Measurements from ENCODE around the gene ROR1. TPM values are rescaled to one million over a fixed set of nuclear protein-coding genes. Genes with fewer than 3 reads are reported as not detected.
"Not testable (repeated sequence)": the region's sequence is repeated elsewhere in the genome, so short reads cannot be mapped to it uniquely, and the experiment has no call there.

The ROR1 gene
- polyA plus RNA-seq, 3 donors, result 22.6 to 31.2 (median 28.9) TPM

DNA sequence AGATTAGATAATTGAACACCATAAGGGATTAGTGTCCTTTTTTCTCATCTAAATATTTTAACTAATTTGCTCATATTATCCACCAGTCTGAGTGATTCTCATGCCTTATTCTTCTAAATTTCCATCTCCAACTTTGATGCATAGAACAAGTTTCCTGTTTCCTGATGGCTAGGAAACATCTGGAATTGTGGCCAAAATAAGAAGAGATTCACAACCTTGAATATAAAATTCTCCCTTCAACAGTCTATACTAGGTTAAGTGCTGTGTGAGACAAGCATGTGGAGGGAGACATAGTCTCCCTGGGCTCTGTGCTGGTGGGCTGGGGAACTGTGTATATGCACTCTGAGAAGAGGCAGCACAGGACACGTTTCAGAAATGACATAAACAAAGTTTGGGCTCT lies 21.6 kb upstream of the ROR1 start:
- no peak for DNase-seq

DNA sequence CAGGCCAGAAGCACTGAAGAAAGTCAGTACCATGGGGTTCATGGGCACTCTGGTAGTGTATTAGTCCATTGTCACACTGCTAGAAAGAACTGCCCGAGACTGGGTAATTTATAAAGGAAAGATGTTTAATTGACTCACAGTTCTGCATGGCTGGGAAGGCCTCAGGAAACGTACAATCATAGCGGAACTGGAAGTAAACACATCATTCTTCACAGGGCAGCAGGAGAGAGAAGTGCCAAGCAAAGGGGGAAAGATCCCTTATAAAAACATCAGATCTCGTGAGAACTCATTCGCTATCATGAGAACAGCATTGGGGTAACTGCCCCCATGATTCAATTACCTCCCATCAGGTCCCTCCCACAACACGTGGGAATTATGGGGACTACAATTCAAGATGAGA lies 20.2 kb upstream of the ROR1 start:
- DNase-seq, result no peak

DNA sequence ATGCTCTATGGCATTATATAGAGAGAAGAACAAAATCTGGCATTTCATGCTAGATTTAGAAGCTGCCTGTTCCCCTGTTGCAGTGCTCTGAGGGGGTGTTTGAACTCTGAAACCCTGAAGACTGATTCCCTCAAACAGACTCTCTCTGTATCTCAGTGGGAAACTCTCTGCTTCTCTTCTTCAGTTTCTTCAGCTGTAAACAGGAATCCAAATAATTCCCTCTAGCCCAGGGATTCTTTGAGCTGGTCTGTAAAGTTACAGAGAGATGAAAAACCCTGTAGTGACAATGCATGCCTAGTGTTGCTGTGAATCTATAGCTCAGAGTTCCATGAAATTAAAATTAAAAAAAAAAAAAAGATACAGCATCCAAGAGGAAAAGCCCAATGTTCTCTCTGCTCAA lies 17.0 kb upstream of the ROR1 start:
- no peak for DNase-seq

DNA sequence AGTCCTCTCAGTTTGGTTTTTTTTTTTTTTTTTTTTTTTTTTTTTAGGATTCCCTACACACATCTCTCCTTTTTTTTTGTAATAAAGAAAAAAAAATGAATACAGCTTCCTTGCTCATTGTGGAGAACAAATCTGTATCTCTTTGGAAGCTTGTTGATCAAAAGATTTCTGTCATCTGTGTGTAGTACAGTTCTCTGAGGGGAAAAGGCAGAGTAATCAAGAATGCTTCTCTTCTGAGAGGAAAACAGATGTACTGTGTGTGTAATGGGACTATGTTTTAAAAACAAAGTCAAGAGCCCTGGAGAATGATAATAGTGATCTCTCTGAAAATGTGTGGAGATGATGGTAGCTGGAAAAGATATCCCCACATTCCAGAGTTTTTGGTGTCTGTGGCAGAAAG lies 16.5 kb upstream of the ROR1 start:
- no peak for DNase-seq

DNA sequence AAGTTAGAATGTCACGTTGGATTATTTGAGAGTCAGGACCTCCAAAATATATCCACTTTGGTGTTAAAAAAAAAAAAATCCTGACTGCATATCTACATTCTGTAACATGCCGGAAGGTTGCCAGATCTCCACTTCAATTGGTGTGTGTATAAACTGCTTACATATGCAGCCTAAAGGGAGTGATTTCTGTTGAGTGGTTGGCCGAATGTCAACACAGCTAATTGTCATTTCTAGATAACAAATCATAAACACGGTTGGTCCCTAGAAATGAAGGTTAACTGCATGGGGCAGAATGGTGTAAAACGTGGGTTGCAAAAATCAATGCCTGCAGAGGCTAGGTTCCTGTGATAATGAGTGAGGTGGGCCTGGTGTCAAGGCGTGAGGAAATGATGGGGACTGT lies 15.0 kb upstream of the ROR1 start:
- no peak for DNase-seq

DNA sequence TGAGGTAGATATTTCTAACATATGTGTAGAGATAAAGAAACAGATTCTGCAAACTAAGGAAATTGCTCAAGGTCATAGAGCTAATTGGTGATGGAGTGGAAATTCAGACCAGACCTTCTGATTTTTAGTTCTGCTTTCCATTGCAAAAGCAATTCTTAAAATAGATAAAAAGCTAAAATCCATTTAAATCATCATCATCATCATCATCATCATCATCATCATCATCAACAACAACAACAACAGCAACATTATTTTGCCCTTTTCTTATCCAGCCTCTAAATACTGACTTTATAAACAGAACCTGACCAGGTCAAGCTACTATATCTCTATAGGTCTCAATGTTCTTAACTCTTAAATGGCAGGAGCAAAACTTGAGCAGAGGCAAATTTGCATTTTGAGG lies 14.0 kb upstream of the ROR1 start:
- no peak for DNase-seq

DNA sequence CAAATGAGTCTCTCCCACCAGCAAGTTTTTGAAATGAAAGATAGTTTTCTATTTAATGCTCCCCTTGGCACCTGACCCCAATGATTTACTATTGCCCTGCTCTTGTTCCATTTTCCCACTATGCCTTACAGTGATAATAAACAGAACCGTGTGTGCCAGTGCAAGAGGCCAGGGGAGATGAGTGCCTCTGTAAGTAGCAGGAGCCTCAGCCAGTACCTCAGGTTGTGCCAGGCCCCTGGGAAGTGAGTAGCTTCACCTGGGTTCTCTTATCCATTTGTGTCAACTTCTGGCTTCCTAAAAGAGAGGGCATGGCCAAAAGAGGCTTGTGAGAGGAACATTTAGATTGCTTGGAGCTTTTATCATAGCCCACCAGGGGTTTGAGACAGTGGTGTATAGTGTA lies 3.4 kb upstream of the ROR1 start:
- DNase-seq, result no peak

DNA sequence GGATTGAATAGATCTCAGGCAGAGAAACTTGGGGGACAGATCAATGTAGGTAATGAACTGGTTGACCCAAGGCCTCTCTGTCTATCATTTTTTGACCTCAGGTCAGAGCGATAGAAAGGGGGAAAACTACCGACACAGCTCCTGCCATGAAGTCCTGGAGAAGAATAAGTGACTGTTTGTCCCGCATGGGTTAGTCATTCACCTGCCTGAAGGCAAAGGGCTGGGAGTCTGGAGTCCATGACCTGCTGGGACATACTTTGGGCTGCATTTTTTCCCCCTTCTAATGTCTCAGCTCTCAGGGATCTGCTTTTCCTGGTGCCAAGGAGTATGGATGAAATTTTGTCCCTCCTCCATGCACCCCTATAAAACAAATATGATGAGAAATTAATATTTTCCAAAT lies 1.6 kb upstream of the ROR1 start:
- DNase-seq, result no peak

DNA sequence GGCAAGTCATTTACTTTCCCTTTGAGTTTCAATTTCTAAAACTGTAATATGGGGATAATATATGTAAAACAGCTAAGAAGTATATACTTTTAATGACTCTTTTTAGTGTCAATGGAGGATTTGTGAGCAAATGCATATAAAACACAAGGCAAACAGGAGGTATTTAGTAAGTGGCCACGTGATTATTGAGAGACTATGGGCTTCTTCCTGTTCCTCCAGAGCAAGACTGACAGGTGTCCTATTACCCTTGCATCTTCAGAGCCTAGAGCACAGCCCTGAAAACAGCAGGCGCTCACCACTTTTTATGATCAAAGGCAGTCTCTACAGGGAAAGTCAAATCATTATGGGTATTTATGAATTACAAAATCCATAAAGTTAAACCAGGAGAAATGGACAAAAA lies 941 bp upstream of the ROR1 start:
- no peak for DNase-seq

DNA sequence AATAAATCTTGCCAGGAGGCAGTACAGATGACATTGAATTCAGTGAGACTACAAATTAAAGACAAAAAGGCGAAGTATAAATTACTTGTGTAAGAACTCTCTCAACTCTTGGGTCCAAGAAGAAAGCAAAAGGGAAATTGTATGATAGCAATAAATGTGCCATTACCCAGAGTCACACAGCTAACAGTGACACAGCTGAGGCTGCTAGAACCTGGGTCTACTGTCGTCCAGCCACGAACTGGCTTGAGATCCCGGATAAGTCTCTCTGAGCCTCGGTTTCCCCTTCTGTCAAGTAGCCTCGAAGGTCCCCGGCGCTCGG lies 362 bp upstream of the ROR1 start:
- DNase-seq, result no peak

DNA sequence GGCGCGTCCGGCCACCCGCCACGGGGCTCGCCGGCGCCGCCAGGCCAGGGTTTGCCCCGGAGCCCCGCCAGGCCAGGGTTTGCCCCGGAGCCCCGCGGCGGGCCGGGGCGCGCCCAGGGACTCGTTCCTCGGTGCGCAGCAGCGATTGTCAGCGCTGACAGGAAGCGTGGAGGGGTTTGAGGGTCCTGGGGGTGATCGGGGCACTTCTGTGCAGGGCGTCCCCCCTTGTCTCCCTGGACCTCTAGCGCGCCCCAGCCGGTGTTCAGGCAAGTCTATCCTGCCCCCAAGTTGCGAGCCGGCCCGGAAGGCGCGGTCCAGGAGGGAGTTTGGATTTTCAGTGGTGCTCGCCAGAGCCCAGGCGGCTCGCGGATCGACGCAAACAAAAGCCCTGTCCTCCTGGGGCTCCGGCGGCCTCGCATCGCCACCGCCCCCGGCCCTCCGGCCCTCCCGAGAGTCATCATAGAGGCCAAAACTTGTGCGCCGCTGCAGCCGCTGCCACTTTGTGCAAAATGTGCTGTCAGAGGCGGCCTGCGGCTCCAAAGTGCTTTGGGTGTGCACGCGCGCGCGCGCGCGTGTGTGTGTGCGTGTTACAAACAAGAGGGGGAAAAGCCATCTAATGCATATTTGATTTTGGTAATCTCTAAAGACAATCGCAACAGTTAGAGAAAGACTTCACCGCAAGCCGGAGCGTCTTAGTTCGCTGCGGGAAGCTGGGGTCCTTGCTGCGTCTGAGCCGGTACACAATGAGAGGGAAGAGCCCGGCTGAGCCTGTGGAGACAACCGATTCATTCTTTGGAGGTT lies 1.0 kb downstream of the ROR1 start:
- peak; percentile 60 for DNase-seq

DNA sequence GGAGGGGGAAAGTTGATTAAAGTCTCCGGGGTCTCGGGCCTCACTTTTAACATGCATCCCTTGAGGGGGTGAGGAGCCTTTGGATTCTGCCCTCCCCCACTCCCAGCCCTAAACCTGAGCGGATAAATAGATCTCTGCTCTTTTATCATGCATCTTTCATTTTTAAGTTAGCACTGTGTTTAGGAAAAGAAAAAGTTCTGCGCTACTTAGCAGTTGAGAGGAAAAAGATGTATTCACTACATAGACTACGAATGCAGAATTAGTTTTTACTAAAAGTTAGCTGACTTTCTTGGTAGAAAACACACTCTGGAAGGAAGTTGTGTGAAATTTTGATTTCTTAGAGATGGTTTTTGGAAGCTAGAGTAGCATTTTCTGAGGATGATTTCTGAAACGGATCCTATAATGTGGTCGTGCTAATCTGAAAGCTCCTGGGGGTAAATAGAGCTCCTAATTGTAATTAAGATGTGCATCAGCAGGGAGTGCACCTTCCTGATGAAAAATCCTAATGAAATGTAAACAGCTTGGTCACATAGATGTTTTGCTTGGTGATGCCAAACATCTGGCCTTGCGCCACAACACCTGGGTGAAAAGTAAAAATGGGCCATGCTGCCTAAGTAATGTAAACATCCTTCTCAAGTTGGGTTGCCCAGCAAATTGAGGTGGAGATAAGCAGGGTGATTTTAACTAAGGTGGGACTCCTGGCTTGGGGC lies 1.8 kb downstream of the ROR1 start:
- no peak for DNase-seq

DNA sequence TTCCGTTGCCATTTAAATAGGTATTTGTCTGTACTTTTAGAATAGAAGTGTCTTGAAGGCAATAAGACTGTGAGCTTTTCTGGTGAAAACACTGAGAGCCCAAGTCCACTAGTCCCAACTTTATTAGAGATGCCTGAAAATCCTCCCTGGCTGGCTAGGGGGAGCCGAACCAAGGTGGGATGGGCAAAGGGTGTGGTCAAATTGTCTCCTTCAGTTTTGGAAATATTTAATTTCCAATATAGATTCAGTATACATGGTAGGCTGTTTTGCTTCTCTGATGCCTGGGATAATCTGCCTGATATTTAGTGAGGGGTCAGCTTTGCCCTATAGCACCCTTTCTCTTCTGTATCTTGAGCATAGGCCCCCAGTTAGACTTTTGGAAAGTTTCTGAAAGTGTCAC lies 3.5 kb downstream of the ROR1 start:
- no peak for DNase-seq

DNA sequence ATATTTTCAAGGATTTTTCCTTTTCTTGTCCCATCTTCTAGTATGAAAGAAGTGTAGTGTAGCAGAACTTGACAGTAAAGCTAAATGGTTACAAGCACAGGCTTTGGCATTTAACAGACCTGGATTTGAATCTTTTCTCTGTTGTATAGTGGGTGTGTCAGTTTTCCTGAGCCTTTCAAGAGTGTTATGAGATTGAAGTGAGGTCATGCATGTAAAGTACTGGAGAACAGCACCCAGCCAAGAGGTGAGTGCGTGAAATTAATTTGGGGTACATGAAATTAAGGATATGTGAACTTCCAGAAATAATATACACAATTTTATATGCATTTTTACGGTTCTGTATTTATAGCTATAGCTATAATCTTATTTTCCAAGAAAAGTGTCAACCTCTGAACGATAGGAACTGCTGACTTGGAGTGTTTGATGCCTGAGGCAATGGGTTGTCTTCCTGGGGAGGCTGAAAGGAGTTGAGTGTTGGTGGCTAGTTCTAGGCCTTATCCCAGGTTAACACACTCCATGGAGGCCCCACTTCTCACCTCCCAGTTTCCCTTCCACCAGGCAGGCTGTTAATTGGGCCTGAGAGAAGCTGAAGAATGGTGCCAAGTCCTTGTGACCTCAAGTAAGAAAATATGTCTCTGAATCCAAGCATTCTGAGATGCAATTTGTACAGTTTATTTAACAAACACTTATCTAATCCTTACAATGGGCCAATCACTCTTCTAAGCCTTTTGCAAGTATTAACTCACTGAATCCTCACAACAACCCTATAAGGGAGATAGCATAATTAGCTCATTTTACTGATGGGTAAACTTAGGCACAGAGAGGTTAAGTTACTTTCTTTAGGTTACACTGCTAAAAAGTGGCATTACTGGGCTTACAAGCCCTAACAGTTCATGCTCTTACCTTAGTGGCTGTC lies 4.4 kb downstream of the ROR1 start:
- no peak for DNase-seq

DNA sequence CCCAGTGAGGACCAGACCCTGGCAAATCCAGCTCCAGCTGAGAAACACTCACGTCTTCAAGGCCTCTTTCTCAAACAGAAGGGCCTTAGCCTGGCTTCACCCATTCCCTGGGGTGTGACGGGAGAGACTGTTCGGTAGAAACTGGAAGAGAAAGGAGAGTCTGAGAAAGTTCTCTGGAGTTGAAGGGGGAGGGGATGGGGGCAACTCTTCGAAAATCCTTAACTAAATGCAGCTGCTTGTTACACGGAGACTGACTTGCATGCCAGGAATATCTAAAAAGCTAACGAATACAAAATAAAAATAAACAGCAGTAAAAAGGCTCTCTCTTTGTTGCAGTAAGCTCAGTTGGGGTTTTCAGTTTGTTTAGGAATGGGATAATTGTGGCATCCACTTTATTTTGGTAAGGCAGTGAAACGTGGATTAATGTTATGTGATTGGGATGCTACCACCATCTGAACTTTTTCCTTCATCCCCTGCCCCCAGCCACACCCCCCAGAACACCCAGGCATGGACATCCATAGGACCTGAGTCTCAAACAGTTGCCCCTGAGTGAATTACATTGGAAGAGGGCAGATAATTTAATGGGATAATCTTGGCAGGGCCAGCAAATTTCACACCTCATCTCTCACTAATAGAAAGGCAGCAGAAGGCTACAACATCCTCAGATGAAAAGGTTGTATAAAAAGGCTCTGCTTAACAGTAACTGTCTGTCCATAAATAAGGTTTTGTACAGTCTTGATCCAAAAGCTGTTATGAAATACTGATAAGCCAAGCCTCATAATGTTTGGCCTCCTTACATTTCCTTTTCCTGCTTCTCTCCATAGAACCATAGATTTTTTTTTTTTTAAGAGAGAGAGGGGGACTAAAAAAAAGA lies 5.8 kb downstream of the ROR1 start:
- no peak for DNase-seq

DNA sequence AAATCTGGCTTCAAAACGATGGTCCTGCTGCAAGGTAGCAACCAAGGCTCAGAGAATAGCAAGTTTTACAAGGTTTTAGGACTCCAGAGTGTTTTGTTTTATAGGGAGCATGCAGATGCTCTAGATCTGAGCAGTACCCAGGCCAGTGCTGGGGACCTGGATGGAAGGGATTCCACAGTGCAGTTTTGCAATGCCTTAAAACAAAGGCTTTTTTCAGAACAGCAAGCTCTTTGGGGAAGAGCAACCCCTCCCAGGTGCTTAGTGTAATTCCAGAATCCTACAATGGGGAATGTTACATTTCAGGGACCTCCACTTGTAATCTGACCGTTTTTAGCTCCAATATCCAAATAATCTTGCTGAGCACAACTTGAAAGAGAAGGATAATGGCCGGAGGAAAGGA lies 6.7 kb downstream of the ROR1 start:
- no peak for DNase-seq

DNA sequence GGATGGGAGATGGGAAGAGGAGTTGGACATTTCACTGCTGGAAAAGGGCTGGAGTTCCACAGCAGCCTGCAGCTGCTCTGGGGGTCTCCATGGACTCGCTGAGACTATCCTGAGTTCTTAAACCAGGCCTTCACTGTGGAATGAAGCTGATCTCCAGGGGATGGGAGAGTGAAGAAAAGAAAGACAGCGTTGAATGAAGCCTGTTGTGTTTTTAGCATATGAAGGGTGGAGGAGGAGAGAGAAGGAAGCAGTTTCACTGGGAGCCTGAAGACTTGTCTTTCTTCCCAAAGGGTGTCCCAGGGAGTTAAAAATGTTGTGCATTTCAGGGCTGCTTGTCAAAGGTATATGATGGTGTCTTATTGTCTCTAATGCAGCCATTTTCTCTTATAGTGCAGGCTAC lies 9.2 kb downstream of the ROR1 start:
- no peak for DNase-seq

DNA sequence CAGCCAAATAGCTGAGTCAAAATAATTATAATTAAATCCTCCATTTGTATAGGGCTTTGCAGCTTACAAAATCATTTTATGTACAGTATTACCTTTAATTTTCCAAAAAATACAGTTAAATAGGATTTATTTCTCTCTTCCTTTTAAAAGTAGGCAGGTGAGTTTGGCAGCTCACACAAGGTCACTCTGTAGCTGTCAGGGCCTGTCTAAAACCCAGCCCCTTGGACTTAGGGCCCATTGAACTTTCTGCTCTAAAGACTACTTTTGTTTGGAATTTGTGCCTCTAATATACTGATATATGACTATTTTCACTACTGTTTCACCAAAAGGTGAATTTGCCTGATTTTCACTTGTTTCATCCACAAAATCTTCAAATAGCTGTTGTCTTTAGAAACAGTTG lies 10.3 kb downstream of the ROR1 start:
- no peak for DNase-seq

DNA sequence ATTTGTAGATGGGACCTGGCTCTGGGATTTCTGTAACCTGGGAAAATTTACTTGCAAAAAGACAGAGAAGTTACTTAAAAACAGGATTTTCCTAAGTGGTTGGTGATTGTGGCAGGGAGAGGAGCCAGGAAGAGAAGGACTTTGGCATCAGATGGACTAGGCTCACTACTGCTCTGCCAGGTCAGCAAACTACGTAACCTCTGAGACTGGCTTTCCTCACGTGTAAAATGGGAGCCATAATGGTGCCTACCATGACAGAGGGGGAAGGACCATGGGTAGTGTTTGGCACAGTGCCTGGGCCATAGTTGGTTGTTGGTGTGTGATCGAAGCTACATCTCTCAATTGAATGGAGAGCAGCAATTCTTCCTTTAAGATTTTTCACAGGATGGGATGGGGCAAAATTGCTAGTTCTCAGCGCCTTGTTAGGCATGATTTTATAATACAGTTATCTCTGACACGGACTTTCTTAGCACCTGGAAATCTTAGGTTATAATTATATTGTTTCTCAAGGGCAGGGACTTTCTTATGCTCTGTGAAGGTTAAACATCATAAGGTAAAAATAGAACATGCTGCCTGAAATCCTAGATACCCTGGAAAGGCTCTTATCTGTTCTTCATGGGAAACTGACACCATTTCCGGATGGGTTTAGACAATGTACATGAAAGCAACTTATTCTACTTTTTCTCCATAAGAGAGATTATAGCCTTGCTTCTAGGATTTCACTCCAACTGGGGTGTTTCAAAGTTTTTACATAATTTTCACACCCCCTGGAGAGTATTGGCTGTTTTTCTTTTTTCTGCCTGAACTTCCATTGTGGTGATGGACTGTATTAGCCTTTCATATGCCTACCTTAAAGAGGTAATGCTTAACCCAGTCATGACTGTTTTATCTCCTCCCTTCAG lies 10.9 kb downstream of the ROR1 start:
- no peak for DNase-seq

DNA sequence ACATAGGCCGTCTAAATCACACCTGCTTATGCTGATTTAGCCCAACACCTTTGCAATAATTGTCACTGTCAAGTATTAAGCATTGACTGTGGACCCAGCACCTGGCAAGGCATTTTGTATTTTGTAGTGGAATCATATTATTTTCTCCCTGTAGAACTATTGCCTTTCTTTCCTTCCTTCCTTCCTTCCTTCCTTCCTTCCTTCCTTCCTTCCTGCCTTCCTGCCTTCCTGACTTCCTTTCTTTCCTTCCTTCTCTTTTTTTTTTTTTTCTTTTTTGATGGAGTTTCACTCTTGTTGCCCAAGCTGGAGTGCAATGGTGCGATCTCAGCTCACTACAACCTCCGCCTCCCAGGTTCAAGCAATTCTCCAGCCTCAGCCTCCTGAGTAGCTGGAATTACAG lies 13.5 kb downstream of the ROR1 start:
- not testable (repeated sequence) for DNase-seq

DNA sequence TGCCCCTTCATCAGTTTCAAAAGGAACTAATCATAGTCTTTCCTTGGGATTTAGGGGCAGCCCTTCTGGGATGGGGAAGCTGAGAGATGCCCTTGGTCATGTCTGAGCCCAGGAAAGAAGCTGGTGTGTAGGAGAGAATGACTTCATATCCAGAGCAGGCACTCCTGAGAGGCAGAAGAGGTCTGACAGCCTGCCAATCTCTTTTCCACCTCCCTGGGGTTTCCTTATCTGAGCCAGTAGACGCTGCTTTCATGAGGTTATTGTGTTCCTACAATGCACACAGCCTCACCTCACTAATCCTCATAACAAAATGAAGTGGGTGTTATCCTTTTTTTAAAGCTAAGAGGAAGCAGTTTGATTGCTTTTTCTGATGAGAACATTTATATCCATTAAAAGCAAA lies 14.1 kb downstream of the ROR1 start:
- DNase-seq, result no peak
